C4-2B (cell line): Measurements from ENCODE around the gene C13orf46.

ENCODE experiments used
- ZFX ChIP-seq: fragments of 450-650 bp; IDR thresholded peaks from 2 replicates; pipeline ENCODE4 v1.6.1; 2017
- TF ChIP-seq, protein P1 (sequence below): fragments of 450-650 bp; conservative IDR thresholded peaks from 2 replicates; pipeline ENCODE4 v1.5.1; 2017; ENCODE audit warnings: mild to moderate bottlenecking

DNA sequence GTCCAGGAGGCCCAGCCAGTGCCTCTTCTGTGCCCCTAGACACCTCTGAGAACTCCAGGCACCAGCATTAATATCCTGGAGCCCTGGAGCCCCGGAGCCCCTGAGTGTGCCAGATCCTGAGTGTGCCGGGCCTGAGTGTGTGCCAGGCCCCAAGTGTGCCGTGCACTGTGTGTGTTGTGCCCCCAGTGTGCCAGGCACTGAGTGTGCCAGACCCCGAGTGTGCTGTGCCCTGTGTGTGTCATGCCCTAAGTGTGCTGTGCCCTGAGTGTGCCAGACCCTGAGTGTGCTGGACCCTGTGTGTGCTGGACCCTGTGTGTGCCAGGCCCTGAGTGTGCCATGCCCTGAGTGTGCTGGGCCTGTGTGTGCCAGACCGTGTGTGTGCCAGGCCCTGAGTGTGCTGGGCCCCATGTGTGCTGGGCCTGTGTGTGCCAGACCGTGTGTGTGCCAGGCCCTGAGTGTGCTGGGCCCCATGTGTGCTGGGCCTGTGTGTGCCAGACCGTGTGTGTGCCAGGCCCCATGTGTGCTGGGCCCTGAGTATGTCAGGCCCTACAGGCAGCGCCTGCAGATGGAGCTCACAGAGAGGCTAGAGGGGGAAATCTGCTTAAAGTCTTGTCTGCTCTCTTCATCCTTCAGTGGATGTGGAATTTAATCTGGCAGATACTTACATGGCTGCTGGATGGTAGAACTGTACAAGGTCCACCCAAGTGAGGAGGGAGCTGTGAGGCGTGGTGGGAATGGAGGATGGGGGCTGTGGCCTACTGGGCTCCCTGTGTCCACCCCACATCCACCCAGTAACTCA is 53.9 kb downstream of the C13orf46 start:
- TF ChIP-seq, protein P1, sequence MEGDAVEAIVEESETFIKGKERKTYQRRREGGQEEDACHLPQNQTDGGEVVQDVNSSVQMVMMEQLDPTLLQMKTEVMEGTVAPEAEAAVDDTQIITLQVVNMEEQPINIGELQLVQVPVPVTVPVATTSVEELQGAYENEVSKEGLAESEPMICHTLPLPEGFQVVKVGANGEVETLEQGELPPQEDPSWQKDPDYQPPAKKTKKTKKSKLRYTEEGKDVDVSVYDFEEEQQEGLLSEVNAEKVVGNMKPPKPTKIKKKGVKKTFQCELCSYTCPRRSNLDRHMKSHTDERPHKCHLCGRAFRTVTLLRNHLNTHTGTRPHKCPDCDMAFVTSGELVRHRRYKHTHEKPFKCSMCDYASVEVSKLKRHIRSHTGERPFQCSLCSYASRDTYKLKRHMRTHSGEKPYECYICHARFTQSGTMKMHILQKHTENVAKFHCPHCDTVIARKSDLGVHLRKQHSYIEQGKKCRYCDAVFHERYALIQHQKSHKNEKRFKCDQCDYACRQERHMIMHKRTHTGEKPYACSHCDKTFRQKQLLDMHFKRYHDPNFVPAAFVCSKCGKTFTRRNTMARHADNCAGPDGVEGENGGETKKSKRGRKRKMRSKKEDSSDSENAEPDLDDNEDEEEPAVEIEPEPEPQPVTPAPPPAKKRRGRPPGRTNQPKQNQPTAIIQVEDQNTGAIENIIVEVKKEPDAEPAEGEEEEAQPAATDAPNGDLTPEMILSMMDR, result no peak
- no peak for TF ChIP-seq ZFX
